OCI-LY7 (cell line): ENCODE measurements around the gene BLTP2.
"Not testable (repeated sequence)": the region's sequence is repeated elsewhere in the genome, so short reads cannot be mapped to it uniquely, and the experiment has no call there.

Experiments
- CTCF ChIP-seq: fragments of 200-600 bp; sonication (generic); conservative IDR thresholded peaks from 2 replicates; pipeline ENCODE4 v1.5.1; 2014; ENCODE audit warnings: mild to moderate bottlenecking, antibody characterized with exemption, low read length, moderate library complexity, mixed read lengths
- EZH2phosphoT487 ChIP-seq: fragments of 200-600 bp; sonication (generic); IDR thresholded peaks from 2 replicates; pipeline ENCODE4 v1.6.1; 2018; ENCODE audit warnings: low read depth, borderline replicate concordance, mild to moderate bottlenecking, mixed run types, antibody characterized with exemption, low read length, moderate library complexity, mixed read lengths

- TF ChIP-seq CTCF, EZH2phosphoT487: not testable (repeated sequence)
These were observed 14.5 kb upstream of the BLTP2 start for GRCh38 chr17:28659497-28659881.
